Measurements from ENCODE around the gene FOXP4. TPM values are rescaled to one million over a fixed set of nuclear protein-coding genes. Genes with fewer than 3 reads are reported as not detected.

FOXP4 gene
- total RNA-seq, 3 donors from 2014 or later (not counting 1 experiment from before 2014, with no cell fraction given) = 11.2 to 21.1 (median 14.7) TPM

GRCh38 chr6:41576667-41577066, 30.5 kb downstream of the FOXP4 start:
- Mint-ChIP-seq H3K27ac (no peak overlapping the region), H3K4me3 (no peak overlapping the region), H3K9me3 (no peaks in the 10 kb centered on the region), H3K4me1 (peaks cover 7 to 27% of the 10 kb centered on the region in 2 donors), H3K36me3 (no peaks in the 10 kb centered on the region), H3K27me3 (ENCODE audit: low read depth in 2 of 2) (no peaks in the 10 kb centered on the region)
- H3K36me3 ChIP-seq (ENCODE audit: control insufficient read depth, insufficient read depth, low read length) = peaks cover under 1% of the 10 kb centered on the region
- no peak overlapping the region for H3K27ac ChIP-seq (ENCODE audit: low read length)
- TF ChIP-seq CTCF (IDR thresholded peaks at IDR 0.05) = no peak
- DNase-seq (no peak), ATAC-seq (no peak)
- intact Hi-C loops (cut with micrococcal nuclease) = no loop called here
- no peaks in the 10 kb centered on the region for H3K4me1 ChIP-seq (ENCODE audit: control insufficient read depth, insufficient read depth, low read length)
- H3K4me3 ChIP-seq (ENCODE audit: low read length) = no peak overlapping the region
- WGBS (ENCODE audit: insufficient coverage) = 91% methylated on average over 4 of the region's 4 CpGs
- no peaks in the 10 kb centered on the region for H3K27me3 ChIP-seq (ENCODE audit: control insufficient read depth, insufficient read depth, low read length)
- no peaks in the 10 kb centered on the region for H3K9me3 ChIP-seq (ENCODE audit: control insufficient read depth, insufficient read depth, low read length)

GRCh38 chr6:41577356-41578216, 31.4 kb downstream of the FOXP4 start:
- WGBS (ENCODE audit: insufficient coverage) = 87% methylated on average over 5 of the region's 5 CpGs

GRCh38 chr6:41578217-41579087, 32.3 kb downstream of the FOXP4 start:
- no peak overlapping the region for H3K27ac ChIP-seq (ENCODE audit: low read length)
- no peak overlapping the region for H3K27ac Mint-ChIP-seq
- peaks cover 4% of the 10 kb centered on the region for H3K36me3 ChIP-seq (ENCODE audit: control insufficient read depth, insufficient read depth, low read length)

More at GRCh38 chr6:41577356-41578216, 31.4 kb downstream of the FOXP4 start:
- H3K27me3 ChIP-seq (ENCODE audit: control insufficient read depth, insufficient read depth, low read length) = no peaks in the 10 kb centered on the region
- intact Hi-C loops (cut with micrococcal nuclease) = no loop called here
- H3K9me3 ChIP-seq (ENCODE audit: control insufficient read depth, insufficient read depth, low read length) = no peaks in the 10 kb centered on the region
- DNase-seq (no peak), ATAC-seq (no peak)
- no peak overlapping the region for H3K27ac ChIP-seq (ENCODE audit: low read length)
- Mint-ChIP-seq H3K27me3 (ENCODE audit: low read depth in 2 of 2) (no peaks in the 10 kb centered on the region), H3K36me3 (no peaks in the 10 kb centered on the region), H3K4me1 (peaks cover 7 to 27% of the 10 kb centered on the region in 2 donors), H3K9me3 (no peaks in the 10 kb centered on the region), H3K27ac (peak overlapping the region in 1 of 2 donors; percentile 12), H3K4me3 (no peak overlapping the region)
- no peaks in the 10 kb centered on the region for H3K4me1 ChIP-seq (ENCODE audit: control insufficient read depth, insufficient read depth, low read length)
- H3K36me3 ChIP-seq (ENCODE audit: control insufficient read depth, insufficient read depth, low read length) = peaks cover 4% of the 10 kb centered on the region
- no peak for TF ChIP-seq CTCF (IDR thresholded peaks at IDR 0.05)
- H3K4me3 ChIP-seq (ENCODE audit: low read length) = no peak overlapping the region

More at GRCh38 chr6:41578217-41579087, 32.3 kb downstream of the FOXP4 start:
- H3K4me3 ChIP-seq (ENCODE audit: low read length) = no peak overlapping the region
- TF ChIP-seq CTCF (IDR thresholded peaks at IDR 0.05) = no peak
- no peaks in the 10 kb centered on the region for H3K9me3 ChIP-seq (ENCODE audit: control insufficient read depth, insufficient read depth, low read length)
- Mint-ChIP-seq H3K4me3 (no peak overlapping the region), H3K9me3 (no peaks in the 10 kb centered on the region), H3K27me3 (ENCODE audit: low read depth in 2 of 2) (no peaks in the 10 kb centered on the region), H3K36me3 (no peaks in the 10 kb centered on the region), H3K4me1 (peaks cover 7 to 27% of the 10 kb centered on the region in 2 donors)
- no peaks in the 10 kb centered on the region for H3K4me1 ChIP-seq (ENCODE audit: control insufficient read depth, insufficient read depth, low read length)
- intact Hi-C loops (cut with micrococcal nuclease) = no loop called here
- WGBS (ENCODE audit: insufficient coverage) = 89% methylated on average over 6 of the region's 10 CpGs
- no peaks in the 10 kb centered on the region for H3K27me3 ChIP-seq (ENCODE audit: control insufficient read depth, insufficient read depth, low read length)
- ATAC-seq (no peak), DNase-seq (no peak)
